NCI-H524 (cell line): ENCODE data around the gene RAB3IP.
"Not testable (repeated sequence)": the region's sequence is repeated elsewhere in the genome, so short reads cannot be mapped to it uniquely, and the experiment has no call there.

Experiments used
- DNase-seq, 2 experiments: peaks; one replicate each; lab custom pipeline; 2025; lab: John Stamatoyannopoulos, UW

Gene RAB3IP

DNA sequence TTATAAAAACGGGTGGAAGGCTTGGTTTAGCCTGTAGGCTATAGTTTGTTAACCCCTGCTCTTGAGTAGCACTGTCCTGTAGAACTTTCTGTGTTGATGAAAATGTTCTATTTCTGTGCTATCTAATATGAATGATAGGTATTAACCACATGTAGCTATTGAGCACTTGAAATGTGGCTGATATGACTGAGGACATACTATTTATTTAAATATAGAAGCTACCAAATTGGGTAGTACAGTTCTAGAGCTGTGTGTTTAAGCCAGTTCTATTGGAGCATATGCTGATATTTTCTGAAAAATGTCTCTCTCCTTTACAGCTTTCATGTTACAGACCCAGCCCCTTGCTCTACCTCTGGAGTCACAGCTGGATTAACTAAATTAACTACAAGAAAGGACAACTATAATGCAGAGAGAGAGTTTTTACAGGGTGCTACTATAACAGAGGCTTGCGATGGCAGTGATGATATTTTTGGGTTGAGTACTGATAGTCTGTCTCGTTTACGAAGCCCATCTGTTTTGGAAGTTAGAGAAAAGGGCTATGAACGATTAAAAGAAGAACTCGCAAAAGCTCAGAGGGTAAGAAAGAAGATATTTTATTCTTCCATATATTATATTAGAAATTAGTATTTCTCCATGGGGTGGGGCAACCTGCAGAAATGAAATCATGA is 17.6 kb downstream of the RAB3IP start:
- DNase-seq: no peak

DNA sequence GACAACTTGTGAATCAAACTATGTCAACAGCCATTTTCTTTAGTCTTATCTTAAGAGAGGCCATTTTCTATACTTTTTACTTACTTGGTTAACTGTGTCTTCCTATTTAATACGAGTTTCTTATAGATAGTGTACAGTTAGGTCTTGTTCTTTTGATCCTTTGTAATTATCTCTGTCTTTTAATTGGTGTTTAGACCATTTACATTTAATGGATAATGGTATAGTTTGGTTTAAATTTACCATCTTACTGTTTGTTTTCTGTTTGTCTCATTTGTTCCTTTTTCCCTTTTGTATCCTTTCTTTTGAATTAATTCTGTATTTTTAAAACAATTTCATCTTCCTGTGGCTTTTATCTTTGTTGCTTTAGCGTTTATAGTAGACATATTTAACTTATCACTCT is 19.4 kb downstream of the RAB3IP start:
- no peak for DNase-seq

DNA sequence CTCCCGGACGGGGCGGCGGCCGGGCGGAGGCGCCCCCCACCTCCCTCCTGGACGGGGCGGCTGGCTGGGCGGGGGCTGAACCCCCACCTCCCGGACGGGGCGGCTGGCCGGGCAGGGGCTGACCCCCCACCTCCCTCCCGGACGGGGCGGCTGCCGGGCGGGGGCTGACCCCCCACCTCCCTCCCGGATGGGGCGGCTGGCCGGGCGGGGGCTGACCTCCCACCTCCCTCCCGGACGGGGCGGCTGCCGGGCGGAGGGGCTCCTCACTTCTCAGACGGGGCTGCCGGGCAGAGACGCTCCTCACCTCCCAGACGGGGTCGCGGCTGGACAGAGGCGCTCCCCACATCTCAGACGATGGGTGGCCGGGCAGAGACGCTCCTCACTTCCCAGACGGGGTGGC is 20.9 kb downstream of the RAB3IP start:
- DNase-seq: not testable (repeated sequence)

DNA sequence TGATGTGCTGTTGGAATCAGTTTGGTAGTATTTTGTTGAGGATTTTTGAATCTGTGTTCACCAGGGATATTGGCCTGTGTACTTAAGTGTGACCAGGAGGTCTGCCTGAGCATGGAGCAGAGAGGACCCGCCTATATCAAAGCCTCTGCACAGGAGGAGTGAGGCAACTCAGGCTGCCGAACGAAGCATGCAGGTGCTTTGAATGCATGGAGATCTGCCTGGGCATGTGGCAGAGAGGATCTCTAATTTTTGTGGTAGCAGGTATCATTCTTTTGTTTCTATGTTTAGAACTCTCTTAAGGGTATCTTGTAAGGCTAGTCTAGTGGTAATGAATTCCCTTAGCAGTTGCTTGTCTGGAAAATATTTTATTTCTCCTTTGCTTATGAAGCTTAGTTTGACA is 26.9 kb downstream of the RAB3IP start:
- no peak for DNase-seq

- no peak for DNase-seq
Measured at GRCh38 chr12:69766260-69766659, 27.6 kb downstream of the RAB3IP start.

DNA sequence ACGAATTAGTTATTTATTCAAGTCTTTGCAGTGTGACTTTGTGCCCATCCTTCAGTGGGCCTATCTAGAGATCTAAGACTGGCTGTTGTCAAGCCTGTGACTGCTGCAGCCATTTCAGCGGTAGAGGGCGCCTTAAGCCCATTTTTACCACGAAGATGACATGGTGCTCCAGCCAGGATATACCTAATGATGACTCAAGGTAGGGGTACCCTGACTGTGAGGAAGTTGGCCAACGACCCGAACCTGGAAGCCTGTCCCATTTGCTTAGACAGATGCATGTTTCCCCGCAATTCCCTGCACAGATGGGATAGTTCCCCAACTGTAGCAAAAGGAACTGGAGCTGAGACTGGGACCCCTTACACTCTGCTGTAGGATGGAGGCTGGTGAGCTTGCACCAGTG is 41.3 kb downstream of the RAB3IP start:
- DNase-seq: peak in 1 of 2 experiments; percentile 44

- no peak for DNase-seq
Measured at GRCh38 chr12:69783365-69783764, 44.7 kb downstream of the RAB3IP start.

- DNase-seq: no peak
Measured at GRCh38 chr12:69789351-69789750, 50.7 kb downstream of the RAB3IP start.

DNA sequence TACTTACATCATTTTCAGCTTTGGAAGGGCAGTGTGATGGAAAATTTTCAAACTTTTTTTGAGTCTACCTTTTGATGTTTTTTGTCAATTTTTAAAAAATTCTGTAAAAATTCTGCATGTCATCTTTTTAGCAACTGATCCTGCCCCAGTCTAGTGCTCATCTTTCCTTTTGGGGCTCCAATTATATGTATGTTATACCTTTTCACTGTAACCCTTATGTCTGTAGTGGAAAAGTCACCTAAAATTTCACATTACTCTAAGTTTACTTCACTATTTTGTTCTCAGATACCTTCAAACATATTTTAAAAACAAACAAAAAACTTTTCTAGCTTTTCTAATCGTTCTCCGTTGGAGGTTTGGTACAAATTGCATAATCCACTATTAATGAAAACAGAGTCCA is 53.9 kb downstream of the RAB3IP start:
- no peak for DNase-seq

DNA sequence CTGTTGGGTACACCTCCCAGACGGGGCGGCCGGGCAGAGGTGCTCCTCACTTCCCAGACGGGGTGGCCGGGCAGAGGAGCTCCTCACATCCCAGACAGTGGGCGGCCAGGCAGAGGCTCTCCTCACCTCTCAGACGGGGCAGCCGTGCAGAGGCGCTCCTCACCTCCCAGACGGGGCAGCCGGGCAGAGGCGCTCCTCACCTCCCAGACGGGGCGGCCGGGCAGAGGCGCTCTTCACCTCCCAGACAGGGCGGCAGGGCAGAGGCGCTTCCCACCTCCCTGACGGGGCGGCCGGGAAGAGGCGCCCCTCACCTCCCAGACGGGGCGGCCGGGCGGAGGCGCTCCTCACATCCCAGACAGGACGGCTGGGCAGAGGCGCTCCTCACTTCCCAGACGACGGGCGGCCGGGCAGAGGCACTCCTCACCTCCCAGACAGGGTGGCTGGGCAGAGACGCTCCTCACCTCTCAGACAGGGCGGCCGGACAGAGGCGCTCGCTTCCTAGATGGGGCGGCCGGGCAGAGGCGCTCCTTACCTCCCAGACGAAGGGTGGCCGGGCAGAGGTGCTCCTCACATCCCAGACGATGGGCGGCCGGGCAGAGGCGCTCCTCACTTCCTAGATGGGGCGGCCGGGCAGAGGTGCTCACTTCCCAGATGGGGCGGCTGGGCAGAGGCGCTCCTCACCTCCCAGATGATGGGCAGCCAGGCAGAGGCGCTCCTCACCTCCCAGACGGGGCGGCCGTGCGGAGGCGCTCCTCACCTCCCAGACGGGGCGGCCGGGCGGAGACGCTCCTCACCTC is 68.6 kb downstream of the RAB3IP start:
- DNase-seq: not testable (repeated sequence)

DNA sequence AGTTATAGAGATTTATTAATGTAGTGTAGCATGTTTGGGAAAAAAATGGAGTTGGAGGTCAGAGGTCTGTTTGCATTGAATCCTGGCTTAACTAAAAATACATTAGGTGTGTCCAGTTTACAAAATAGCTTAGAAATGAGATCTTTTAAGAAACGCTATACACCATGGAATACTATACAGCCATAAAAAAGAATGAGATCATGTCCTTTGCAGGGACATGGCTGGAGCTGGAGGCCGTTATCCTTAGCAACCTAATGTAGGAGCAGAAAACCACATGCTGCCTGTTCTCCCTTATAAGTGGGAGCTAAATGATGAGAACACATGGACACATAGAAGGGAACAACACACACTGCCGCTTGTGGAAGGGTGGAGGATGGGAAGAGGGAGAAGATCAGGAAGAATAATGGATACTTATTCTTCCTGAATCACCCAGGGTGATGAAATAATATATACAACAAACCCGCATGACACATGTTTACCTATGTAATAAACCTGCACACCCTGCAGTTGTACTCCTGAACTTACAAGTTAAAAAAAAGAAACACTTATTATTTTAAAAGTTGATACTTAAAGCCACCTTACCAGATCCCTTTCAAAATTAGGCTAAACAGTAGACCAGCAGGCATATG is 72.3 kb downstream of the RAB3IP start:
- no peak for DNase-seq

DNA sequence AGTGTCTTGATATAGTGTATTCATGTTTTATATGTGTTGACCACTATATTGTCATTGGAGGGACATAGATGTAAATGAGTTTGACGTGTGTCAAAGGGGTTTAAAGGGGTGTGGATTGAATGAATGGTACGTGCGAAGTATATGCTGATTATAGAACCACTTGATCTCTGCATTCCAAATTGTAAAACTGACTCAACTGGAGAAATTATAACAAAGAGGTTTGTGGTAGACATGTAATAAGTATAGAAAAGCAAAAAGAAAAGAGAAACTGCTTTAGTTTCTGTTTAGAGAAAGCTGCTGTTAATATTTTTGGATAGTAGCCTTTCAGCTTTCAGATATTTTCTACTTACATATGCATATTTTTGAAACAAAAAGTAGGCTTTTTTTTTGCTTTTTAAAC is 77.4 kb downstream of the RAB3IP start:
- DNase-seq: no peak

- DNase-seq: no peak
Measured at GRCh38 chr12:69821032-69821455, 82.4 kb downstream of the RAB3IP start.

GRCh38 chr12:69821456-69822159 is 82.9 kb downstream of the RAB3IP start:
- DNase-seq: no peak

GRCh38 chr12:69822201-69822860 is 83.7 kb downstream of the RAB3IP start:
- no peak for DNase-seq

DNA sequence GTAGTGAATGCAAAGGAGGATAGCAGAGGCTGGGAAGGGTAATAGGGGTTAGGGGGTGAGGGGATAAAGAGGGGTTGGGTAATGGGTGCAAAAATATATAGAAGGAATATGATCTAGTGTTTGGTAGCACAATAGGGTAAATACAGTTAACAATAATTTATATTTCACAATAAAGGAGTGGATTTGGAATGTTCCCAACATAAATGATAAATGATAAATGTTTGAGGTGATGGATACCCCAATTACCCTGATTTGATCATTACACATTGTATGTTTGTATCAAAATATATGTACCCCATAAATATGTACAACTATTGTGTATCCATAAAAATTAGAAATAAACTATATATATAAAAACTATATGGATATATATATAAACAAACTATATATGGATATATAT is 85.4 kb downstream of the RAB3IP start:
- DNase-seq: no peak

DNA sequence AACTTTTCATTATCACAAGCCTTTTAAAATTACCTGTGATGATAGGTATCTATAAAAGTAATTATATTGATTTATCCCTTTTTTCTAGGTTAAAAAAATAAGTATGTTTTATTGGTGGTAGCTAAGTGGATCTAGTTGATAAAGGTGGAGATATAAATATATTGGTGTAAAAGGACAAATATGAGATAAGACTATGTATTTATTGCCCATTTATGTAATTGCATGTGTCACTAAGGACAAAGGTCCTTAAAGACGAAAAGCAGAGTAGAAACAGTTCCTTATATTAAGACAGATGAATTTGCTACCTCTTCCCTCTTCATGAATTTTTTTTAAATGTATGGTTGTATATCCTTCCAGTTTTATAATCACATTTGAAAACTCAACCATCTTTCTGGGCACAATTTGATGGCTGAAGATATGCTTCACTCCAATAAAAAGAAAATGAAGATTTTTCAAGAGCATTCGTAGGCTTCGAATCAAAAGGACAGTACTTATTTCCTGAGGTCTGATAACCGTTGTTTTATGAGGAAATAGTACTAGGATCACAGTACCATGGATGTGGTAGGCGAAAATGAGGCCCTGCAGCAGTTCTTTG is 86.4 kb downstream of the RAB3IP start, which contains the start of gene MYRFL:
MYRFL (plus strand) TSS at position 262 of the 595 bp plus-strand sequence; CDS start at position 553, 291 bp downstream.
- DNase-seq: no peak

GRCh38 chr12:69828897-69829296 is 90.2 kb downstream of the RAB3IP start:
- no peak for DNase-seq

DNA sequence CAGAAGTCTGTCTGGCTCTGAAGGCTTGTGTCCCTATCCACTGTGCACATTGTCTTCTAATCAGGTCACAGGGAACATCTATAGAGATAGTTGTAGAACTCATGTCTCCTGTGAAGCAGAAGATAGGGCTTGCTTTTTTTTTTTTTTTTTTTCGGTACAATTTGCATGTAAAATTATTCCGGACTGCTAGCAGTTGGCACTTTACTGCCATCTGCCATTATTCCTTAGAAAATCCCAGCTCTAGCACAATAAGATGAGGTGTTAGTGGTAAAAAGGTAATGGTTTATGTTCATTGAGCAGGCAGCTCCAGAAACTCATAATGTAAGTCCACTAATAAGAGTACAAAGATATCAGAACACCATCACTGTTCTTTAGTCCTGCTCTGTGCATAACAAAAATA is 95.0 kb downstream of the RAB3IP start:
- DNase-seq: peak in 1 of 2 experiments; percentile 29

DNA sequence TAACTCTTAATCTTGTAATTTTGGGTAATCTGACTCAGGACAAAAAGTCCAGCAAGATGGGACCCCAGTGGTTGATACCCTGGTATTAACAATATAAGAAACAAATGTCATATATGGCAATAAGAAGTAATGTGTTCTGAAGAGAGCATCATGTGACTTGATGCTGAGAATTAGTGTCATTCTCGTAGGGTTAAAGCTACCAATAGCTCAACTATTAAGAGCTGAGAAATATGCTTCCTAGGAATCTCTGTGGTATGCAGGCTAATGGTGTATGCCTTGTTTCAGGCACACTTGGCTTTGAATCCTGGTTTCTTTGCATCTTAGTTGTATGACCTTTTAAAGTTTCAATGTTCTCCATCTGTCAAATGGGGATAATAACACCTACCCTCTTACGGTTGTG is 95.5 kb downstream of the RAB3IP start:
- no peak for DNase-seq

DNA sequence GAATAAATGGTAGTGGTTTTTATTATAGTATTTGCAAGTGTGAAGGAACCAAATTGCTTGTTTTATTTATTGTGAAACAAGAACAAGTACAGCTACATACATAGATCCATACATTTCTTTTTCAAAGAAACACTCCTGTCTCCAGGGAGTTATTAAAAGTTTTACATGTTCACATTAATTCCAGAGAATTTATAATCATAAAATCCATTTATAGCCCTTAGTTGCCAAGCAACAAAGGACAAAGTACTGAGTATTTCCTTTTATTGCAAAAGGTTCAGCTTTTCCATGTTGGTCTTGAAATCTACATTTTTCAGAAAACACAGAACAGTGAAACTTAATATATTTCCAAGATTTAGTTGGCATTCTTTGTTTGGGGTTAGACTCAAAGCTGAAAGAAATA is 95.9 kb downstream of the RAB3IP start:
- no peak for DNase-seq
